GM23338 (cell line): Measurements from ENCODE around the gene SMURF2. TPM values are rescaled to one million over a fixed set of nuclear protein-coding genes. Genes with fewer than 3 reads are reported as not detected.

Experiments used
- ATAC-seq: fragments of 200-7000 bp; cut with Tn5 transposase; 3 replicates; pipeline ENCODE4 v1.9.1; 2020
- DNase-seq: peaks from one replicate; pipeline ENCODE4 v3.0.0-alpha.2; 2015; ENCODE audit warnings: low spot score
- H2AFZ ChIP-seq: fragments of 200-600 bp; sonication (generic); 2 replicates; pipeline ENCODE4 v1.8.0; 2016; ENCODE audit warnings: antibody characterized with exemption, mild to moderate bottlenecking, moderate library complexity
- H3F3A ChIP-seq: fragments of 200-600 bp; sonication (generic); replicated peaks from 2 replicates; pipeline ENCODE4 v1.8.0; 2017; ENCODE audit warnings: antibody characterized with exemption, mixed run types, low read depth
- H3K27ac ChIP-seq: fragments of 200-600 bp; sonication (generic); 2 replicates; pipeline ENCODE4 v1.6.1; 2016; ENCODE audit warnings: low read depth
- H3K27me3 ChIP-seq: fragments of 200-600 bp; sonication (generic); 2 replicates; pipeline ENCODE4 v1.8.0; 2016; ENCODE audit warnings: mild to moderate bottlenecking, mixed run types, moderate library complexity; ENCODE audit not compliant: insufficient read depth
- H3K36me3 ChIP-seq: fragments of 200-600 bp; sonication (generic); 2 replicates; pipeline ENCODE4 v1.8.0; 2016; ENCODE audit warnings: mild to moderate bottlenecking; ENCODE audit not compliant: insufficient read depth
- H3K4me1 ChIP-seq: fragments of 200-600 bp; sonication (generic); 2 replicates; pipeline ENCODE4 v1.8.0; 2016; ENCODE audit warnings: mild to moderate bottlenecking, moderate library complexity; ENCODE audit not compliant: insufficient read depth
- H3K4me2 ChIP-seq: fragments of 200-600 bp; sonication (generic); 2 replicates; pipeline ENCODE4 v1.7.1; 2017; ENCODE audit warnings: mixed run types
- H3K4me3 ChIP-seq: fragments of 200-600 bp; sonication (generic); 2 replicates; pipeline ENCODE4 v1.6.1; 2016; ENCODE audit warnings: mixed run types
- H3K79me2 ChIP-seq: fragments of 200-600 bp; sonication (generic); replicated peaks from 2 replicates; pipeline ENCODE4 v1.8.0; 2017; ENCODE audit warnings: mild to moderate bottlenecking; ENCODE audit not compliant: insufficient read depth
- H3K9me2 ChIP-seq: fragments of 200-600 bp; sonication (generic); 2 replicates; pipeline ENCODE4 v1.8.0; 2017; ENCODE audit not compliant: insufficient read depth
- H4K20me1 ChIP-seq: fragments of 200-600 bp; sonication (generic); replicated peaks from 2 replicates; pipeline ENCODE4 v1.8.0; 2017; ENCODE audit warnings: mild to moderate bottlenecking; ENCODE audit not compliant: insufficient read depth
- H3K27ac Mint-ChIP-seq: 2 replicates; pipeline ENCODE4 v1.8.0; 2020; ENCODE audit warnings: inconsistent platforms, mild to moderate bottlenecking, moderate library complexity, mixed read lengths
- H3K27me3 Mint-ChIP-seq: 3 replicates; pipeline ENCODE4 v1.8.0; 2022; ENCODE audit warnings: low read depth, mild to moderate bottlenecking, moderate library complexity, mixed read lengths, inconsistent platforms; ENCODE audit not compliant: insufficient read depth, poor library complexity
- H3K36me3 Mint-ChIP-seq: 3 replicates; pipeline ENCODE4 v1.8.0; 2021; ENCODE audit warnings: low read depth, mild to moderate bottlenecking, inconsistent platforms, moderate library complexity, mixed read lengths
- H3K4me1 Mint-ChIP-seq: 3 replicates; pipeline ENCODE4 v1.8.0; 2020; ENCODE audit warnings: mild to moderate bottlenecking, inconsistent platforms, mixed read lengths
- H3K4me3 Mint-ChIP-seq: 3 replicates; pipeline ENCODE4 v1.8.0; 2021; ENCODE audit warnings: moderate library complexity, mild to moderate bottlenecking, inconsistent platforms, mixed read lengths
- H3K9me3 Mint-ChIP-seq: 3 replicates; pipeline ENCODE4 v1.8.0; 2020; ENCODE audit warnings: moderate library complexity, mild to moderate bottlenecking, inconsistent platforms, mixed read lengths
- CREB1 ChIP-seq: fragments of 250-450 bp; sonication (Bioruptor Pico); IDR thresholded peaks from 2 replicates; pipeline ENCODE4 v1.5.0; 2020; ENCODE audit warnings: low read depth, mild to moderate bottlenecking, moderate library complexity
- CTCF ChIP-seq, 2 experiments: fragments of 200-600 bp in 1 of 2; sonication (generic) in 1 of 2; conservative IDR thresholded peaks; 2 replicates each; pipeline versions ENCODE4 v1.5.1 to v1.6.1; 2016 to 2017; ENCODE audit warnings: antibody characterized with exemption in 2 of 2, low read depth in 2 of 2, mild to moderate bottlenecking in 2 of 2, moderate library complexity in 1 of 2
- EZH2 ChIP-seq: fragments of 200-600 bp; sonication (generic); IDR thresholded peaks from one replicate; pipeline ENCODE4 v1.8.0; 2017; ENCODE audit warnings: antibody characterized with exemption, mild to moderate bottlenecking, low read depth; ENCODE audit not compliant: unreplicated experiment
- EZH2phosphoT487 ChIP-seq: fragments of 200-600 bp; sonication (generic); IDR thresholded peaks from one replicate; pipeline ENCODE4 v1.8.1; 2018; ENCODE audit warnings: antibody characterized with exemption; ENCODE audit not compliant: unreplicated experiment
- JUNB ChIP-seq: IDR thresholded peaks from one replicate; pipeline ENCODE4 v1.6.1; 2016; ENCODE audit warnings: antibody characterized with exemption; ENCODE audit not compliant: unreplicated experiment
- NANOG ChIP-seq: IDR thresholded peaks from 2 replicates; pipeline ENCODE4 v1.6.1; 2016; ENCODE audit warnings: antibody characterized with exemption, borderline replicate concordance
- POLR2AphosphoS5 ChIP-seq: IDR thresholded peaks from 2 replicates; pipeline ENCODE4 v1.6.1; 2016; ENCODE audit warnings: antibody characterized with exemption, low read depth
- REST ChIP-seq: IDR thresholded peaks from one replicate; pipeline ENCODE4 v1.6.1; 2018; ENCODE audit warnings: antibody characterized with exemption; ENCODE audit not compliant: unreplicated experiment
- STAT1 ChIP-seq: IDR thresholded peaks from one replicate; pipeline ENCODE4 v1.6.1; 2016; ENCODE audit warnings: antibody characterized with exemption; ENCODE audit not compliant: unreplicated experiment
- ZNF114 ChIP-seq: fragments of 250-450 bp; sonication (Bioruptor Pico); IDR thresholded peaks from 2 replicates; pipeline ENCODE4 v1.5.0; 2020; ENCODE audit warnings: mild to moderate bottlenecking, moderate library complexity
- ZNF331 ChIP-seq: fragments of 250-450 bp; sonication (Bioruptor Pico); IDR thresholded peaks from 2 replicates; pipeline ENCODE4 v1.5.0; 2020; ENCODE audit warnings: low read depth, mild to moderate bottlenecking, moderate library complexity
- ZNF462 ChIP-seq: fragments of 250-450 bp; sonication (Bioruptor Pico); IDR thresholded peaks from 2 replicates; pipeline ENCODE4 v1.5.0; 2020; ENCODE audit warnings: mild to moderate bottlenecking, moderate library complexity
- polyA plus RNA-seq: library from polyadenylated mRNA; unstranded; fragments of >200 nt; fragmentation: Nextera tagmentation; extraction: Ambion mirVana; gene quantifications from 2 replicates; pipeline ENCODE4 v1.2.1, GENCODE V29; 2016
- total RNA-seq: library from RNA; depleted of rRNA; stranded (reverse); fragments of >200 nt; shearing (Covaris generic); gene quantifications from 2 replicates; pipeline ENCODE4 v1.2.3, GENCODE V29; 2014
- TF ChIP-seq, protein P1 (sequence below): IDR thresholded peaks from 2 replicates; pipeline ENCODE4 v1.6.1; 2016; ENCODE audit warnings: antibody characterized with exemption

SMURF2 gene
- total and polyA plus RNA-seq, 2 experiments from 2014 or later = 12.1 to 29.6 TPM

DNA sequence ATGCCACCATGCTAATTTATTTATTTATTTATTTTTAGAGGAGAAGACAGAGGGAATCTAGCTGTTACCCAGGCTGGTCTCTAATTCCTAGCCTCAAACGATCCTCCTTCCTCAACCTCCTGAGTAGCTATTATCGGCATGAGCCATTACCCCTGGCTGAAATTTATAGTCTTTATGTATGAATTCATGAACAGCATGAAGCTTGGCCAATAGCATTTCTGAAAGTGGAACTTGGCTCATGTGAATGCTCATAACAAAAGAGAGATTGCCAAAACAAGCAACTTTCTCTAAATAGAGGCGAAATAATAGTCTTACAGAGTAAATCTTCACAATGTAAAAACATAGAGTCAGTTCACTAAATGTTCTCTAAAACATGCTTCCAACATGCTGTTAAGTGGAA, 30.1 kb upstream of the SMURF2 start:
- Histone ChIP-seq H3K36me3 (no peaks in the 10 kb centered on the region), H3K27ac (no peak overlapping the region), H3F3A (no peaks in the 10 kb centered on the region), H3K27me3 (no peaks in the 10 kb centered on the region), H3K79me2 (no peaks in the 10 kb centered on the region), H3K4me3 (no peak overlapping the region), H3K9me2 (no peaks in the 10 kb centered on the region), H4K20me1 (no peaks in the 10 kb centered on the region), H3K4me1 (no peaks in the 10 kb centered on the region), H2AFZ (no peak overlapping the region), H3K4me2 (no peak overlapping the region)
- H3K4me3 Mint-ChIP-seq = no peak overlapping the region
- peaks cover 5% of the 10 kb centered on the region for H3K27me3 Mint-ChIP-seq
- no peak for DNase-seq
- no peaks in the 10 kb centered on the region for H3K9me3 Mint-ChIP-seq
- ATAC-seq = no peak
- no peak for TF ChIP-seq REST
- no peak for TF ChIP-seq ZNF462 (CRISPR knock-in tag)
- TF ChIP-seq POLR2AphosphoS5 = no peak
- no peak for TF ChIP-seq NANOG
- no peak for TF ChIP-seq CREB1 (CRISPR knock-in tag)
- no peak for TF ChIP-seq EZH2phosphoT487
- TF ChIP-seq ZNF114 (CRISPR knock-in tag) = no peak
- TF ChIP-seq, protein P1, sequence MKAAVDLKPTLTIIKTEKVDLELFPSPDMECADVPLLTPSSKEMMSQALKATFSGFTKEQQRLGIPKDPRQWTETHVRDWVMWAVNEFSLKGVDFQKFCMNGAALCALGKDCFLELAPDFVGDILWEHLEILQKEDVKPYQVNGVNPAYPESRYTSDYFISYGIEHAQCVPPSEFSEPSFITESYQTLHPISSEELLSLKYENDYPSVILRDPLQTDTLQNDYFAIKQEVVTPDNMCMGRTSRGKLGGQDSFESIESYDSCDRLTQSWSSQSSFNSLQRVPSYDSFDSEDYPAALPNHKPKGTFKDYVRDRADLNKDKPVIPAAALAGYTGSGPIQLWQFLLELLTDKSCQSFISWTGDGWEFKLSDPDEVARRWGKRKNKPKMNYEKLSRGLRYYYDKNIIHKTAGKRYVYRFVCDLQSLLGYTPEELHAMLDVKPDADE = no peak
- TF ChIP-seq CTCF (conservative IDR thresholded peaks at IDR 0.05; ENCODE audit: low read depth in 2 of 2) = no peak
- TF ChIP-seq JUNB = no peak
- no peak for TF ChIP-seq EZH2
- no peak for TF ChIP-seq ZNF331 (CRISPR knock-in tag)
- TF ChIP-seq STAT1 = no peak
- no peaks in the 10 kb centered on the region for H3K4me1 Mint-ChIP-seq
- H3K36me3 Mint-ChIP-seq = no peaks in the 10 kb centered on the region
- no peak overlapping the region for H3K27ac Mint-ChIP-seq
